Body of pancreas (tissue), 4 donors: ENCODE data around the gene STAT2. TPM values are rescaled to one million over a fixed set of nuclear protein-coding genes. Genes with fewer than 3 reads are reported as not detected.
"Not testable (repeated sequence)": the region's sequence is repeated elsewhere in the genome, so short reads cannot be mapped to it uniquely, and the experiment has no call there.

ENCODE experiments used
- ATAC-seq: fragments of 150-250 bp; one replicate; pipeline ENCODE4 v1.9.1; 2016
- DNase-seq, 4 donors: peaks; one replicate each; pipeline ENCODE4 v3.0.0-alpha.2; 2019
- H3K27ac ChIP-seq, 4 donors: fragments of 200-600 bp; sonication (generic); 1 replicate in 3 of 4; 2 replicates in 1 of 4; pipeline versions ENCODE4 v1.5.1 to v1.6.1; 2016 to 2019; ENCODE audit warnings: mild to moderate bottlenecking in 1 of 4, mixed read lengths in 1 of 4, moderate library complexity in 1 of 4
- H3K27me3 ChIP-seq, 2 donors: fragments of 200-600 bp; sonication (generic); one replicate each; pipeline ENCODE4 v1.6.0; 2016; ENCODE audit warnings: mild to moderate bottlenecking in 1 of 2
- H3K36me3 ChIP-seq, 2 donors: fragments of 200-600 bp; sonication (generic); replicated peaks in 1 of 2; 2 replicates each; pipeline ENCODE4 v1.5.1; 2016; ENCODE audit warnings: low read depth in 2 of 2; ENCODE audit not compliant: insufficient read depth in 1 of 2
- H3K4me1 ChIP-seq: fragments of 200-600 bp; sonication (generic); one replicate; pipeline ENCODE4 v1.6.0; 2016
- H3K4me3 ChIP-seq, 2 donors: fragments of 200-600 bp; sonication (generic); 1 replicate in 1 of 2; 2 replicates in 1 of 2; pipeline ENCODE4 v1.5.1; 2016 to 2019
- H3K9me3 ChIP-seq, 3 donors: fragments of 200-600 bp; sonication (generic); 1 replicate in 2 of 3; 2 replicates in 1 of 3; pipeline ENCODE4 v1.5.1; 2016
- POLR2A ChIP-seq, 3 donors: fragments of 450-650 bp; IDR thresholded peaks; one replicate each; pipeline ENCODE4 v1.6.1; 2016; ENCODE audit warnings: antibody characterized with exemption in 3 of 3, mild to moderate bottlenecking in 2 of 3
- WGBS, 2 donors: methylation state at CpG; one replicate each; pipeline ENCODE4 v1.1.5; 2017; 5-methylcytosine and 5-hydroxymethylcytosine counted together
- intact Hi-C: fragments of 100-400 bp; cut with DNase I; formaldehyde crosslinking; loops from one replicate; pipeline ENCODE4 v1.15.1; 2023
- total RNA-seq, 2 donors: library from RNA; depleted of rRNA; stranded (reverse); fragments of >200 nt; gene quantifications; one replicate each; pipeline ENCODE4 v1.1.0, GENCODE V29; 2016
- TF ChIP-seq, protein P1 (sequence below), 7 experiments: fragments of 450-650 bp in 4 of 7; fragments of 200-600 bp in 3 of 7; sonication (generic) in 3 of 7; IDR thresholded peaks; one replicate each; pipeline ENCODE4 v1.5.1; 2016 to 2019; ENCODE audit warnings: antibody characterized with exemption in 7 of 7

The STAT2 gene
- total RNA-seq, 2 donors from 2014 or later = 65.4 to 106 TPM

DNA sequence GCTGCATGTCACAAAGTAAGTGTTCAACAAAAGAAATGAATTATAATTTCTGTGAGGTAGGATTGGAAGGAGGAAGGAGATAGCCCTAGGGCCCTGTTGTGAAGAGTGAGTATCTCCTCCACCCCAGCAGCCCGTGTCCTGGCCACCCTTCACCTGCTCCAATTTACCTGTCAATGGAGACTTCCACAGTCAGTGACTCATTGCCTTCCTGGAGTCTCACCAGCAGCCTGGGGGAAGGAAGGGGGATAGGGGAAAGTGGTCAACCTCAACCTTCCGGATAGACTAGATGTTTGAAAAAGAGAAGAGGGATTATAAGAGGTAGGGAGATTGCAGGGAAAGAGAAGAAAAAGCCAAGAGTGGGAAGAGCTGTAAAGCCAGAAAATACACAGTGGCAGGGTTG is 9.2 kb downstream of the STAT2 start:
- H3K27me3 ChIP-seq = no peaks in the 10 kb centered on the region
- H3K4me1 ChIP-seq = no peaks in the 10 kb centered on the region
- DNase-seq (no peak), ATAC-seq (no peak)
- H3K4me3 ChIP-seq = no peak overlapping the region
- TF ChIP-seq POLR2A (IDR thresholded peaks at IDR 0.05) = no peak
- TF ChIP-seq, protein P1, sequence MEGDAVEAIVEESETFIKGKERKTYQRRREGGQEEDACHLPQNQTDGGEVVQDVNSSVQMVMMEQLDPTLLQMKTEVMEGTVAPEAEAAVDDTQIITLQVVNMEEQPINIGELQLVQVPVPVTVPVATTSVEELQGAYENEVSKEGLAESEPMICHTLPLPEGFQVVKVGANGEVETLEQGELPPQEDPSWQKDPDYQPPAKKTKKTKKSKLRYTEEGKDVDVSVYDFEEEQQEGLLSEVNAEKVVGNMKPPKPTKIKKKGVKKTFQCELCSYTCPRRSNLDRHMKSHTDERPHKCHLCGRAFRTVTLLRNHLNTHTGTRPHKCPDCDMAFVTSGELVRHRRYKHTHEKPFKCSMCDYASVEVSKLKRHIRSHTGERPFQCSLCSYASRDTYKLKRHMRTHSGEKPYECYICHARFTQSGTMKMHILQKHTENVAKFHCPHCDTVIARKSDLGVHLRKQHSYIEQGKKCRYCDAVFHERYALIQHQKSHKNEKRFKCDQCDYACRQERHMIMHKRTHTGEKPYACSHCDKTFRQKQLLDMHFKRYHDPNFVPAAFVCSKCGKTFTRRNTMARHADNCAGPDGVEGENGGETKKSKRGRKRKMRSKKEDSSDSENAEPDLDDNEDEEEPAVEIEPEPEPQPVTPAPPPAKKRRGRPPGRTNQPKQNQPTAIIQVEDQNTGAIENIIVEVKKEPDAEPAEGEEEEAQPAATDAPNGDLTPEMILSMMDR (IDR thresholded peaks at IDR 0.05) = no peak
- H3K27ac ChIP-seq = no peak overlapping the region
- no peaks in the 10 kb centered on the region for H3K9me3 ChIP-seq
- WGBS, 2 donors = 93 to 95% methylated on average over 2 of the region's 2 CpGs
- intact Hi-C loops = no loop called here
- peaks cover 48 to 67% of the 10 kb centered on the region in 2 donors for H3K36me3 ChIP-seq

DNA sequence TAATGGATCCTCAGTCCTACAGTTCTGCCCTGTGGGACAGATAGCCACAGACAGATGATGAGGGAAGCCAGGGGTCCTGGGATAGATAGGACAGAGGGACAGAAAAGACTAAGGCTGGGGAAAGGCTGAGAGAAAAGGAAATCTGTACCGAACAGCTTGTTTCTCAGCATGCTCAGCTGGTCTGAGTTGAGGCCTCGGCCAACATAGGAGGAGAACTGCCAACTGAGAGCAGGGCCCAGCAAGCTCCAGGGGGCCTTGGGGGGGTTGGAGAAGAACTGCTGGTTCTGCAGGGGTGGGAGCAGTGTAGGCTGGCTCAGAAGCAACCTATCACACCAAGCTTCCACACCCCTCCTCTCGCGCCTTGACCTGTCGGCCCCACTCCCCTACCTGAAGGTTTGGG is 11.1 kb downstream of the STAT2 start:
- H3K4me3 ChIP-seq = no peak overlapping the region
- no peaks in the 10 kb centered on the region for H3K27me3 ChIP-seq
- intact Hi-C loops = no loop called here
- WGBS, 2 donors = 92 to 98% methylated on average over 5 of the region's 5 CpGs
- ATAC-seq (no peak), DNase-seq (no peak)
- H3K9me3 ChIP-seq = no peaks in the 10 kb centered on the region
- peaks cover 41 to 56% of the 10 kb centered on the region in 2 donors for H3K36me3 ChIP-seq
- no peaks in the 10 kb centered on the region for H3K4me1 ChIP-seq
- no peak overlapping the region for H3K27ac ChIP-seq
- TF ChIP-seq, protein P1 (IDR thresholded peaks at IDR 0.05) = no peak
- TF ChIP-seq POLR2A (IDR thresholded peaks at IDR 0.05) = no peak

DNA sequence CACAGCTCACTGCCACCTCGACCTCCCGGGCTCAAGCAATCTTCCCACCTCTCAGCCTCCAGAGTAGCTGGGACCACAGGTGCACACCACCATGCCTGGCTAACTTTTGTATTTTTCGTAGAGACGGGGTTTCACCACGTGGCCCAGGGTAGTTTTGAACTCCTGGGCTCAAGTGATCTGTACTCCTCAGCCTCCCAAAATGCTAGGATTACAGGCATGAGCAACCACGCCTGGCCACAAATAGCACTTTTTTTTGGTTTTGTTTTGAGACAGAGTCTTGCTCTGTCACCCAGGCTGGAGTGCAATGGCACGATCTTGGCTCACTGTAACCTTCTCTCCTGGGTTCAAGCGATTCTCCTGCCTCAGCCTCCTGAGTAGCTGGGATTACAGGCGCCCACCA is 12.7 kb downstream of the STAT2 start:
- WGBS, 2 donors = 85 to 90% methylated on average over 9 of the region's 9 CpGs
- H3K27ac ChIP-seq, H3K9me3 ChIP-seq, H3K4me3 ChIP-seq, intact Hi-C loops, H3K27me3 ChIP-seq, ATAC-seq, DNase-seq, H3K4me1 ChIP-seq: not testable (repeated sequence)
- peaks cover 47 to 56% of the 10 kb centered on the region in 2 donors for H3K36me3 ChIP-seq

DNA sequence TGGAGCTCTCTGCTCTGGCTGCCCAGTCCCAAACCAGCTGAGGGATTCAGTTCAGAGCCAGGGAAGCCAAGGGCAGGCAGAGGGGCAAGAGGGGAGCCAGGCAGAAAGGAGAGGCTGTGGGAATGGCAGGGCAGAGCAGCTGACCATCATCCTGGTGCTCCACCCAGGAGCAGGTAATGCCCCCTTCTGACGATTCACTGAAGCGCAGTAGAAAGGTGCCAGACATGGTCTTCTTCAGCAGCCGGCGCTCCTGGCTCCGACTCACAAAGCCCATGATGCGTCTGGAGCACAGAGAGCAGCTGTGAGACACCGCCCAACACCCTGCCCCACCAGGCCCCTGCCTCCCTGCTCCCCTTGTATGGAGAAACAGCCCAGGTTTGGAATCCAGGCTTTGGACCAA is 13.2 kb downstream of the STAT2 start:
- no peak overlapping the region for H3K4me3 ChIP-seq
- ATAC-seq (peak; percentile 38), DNase-seq (peak in 1 of 4 donors; percentile 17)
- TF ChIP-seq, protein P1 (IDR thresholded peaks at IDR 0.05) = no peak
- TF ChIP-seq POLR2A (IDR thresholded peaks at IDR 0.05) = no peak
- H3K4me1 ChIP-seq = no peaks in the 10 kb centered on the region
- no peak overlapping the region for H3K27ac ChIP-seq
- H3K36me3 ChIP-seq = peaks cover 46 to 55% of the 10 kb centered on the region in 2 donors
- H3K27me3 ChIP-seq = no peaks in the 10 kb centered on the region
- WGBS, 2 donors = 74 to 90% methylated on average over 5 to 7 of the region's 7 CpGs
- no peaks in the 10 kb centered on the region for H3K9me3 ChIP-seq
- intact Hi-C loops = no loop called here

DNA sequence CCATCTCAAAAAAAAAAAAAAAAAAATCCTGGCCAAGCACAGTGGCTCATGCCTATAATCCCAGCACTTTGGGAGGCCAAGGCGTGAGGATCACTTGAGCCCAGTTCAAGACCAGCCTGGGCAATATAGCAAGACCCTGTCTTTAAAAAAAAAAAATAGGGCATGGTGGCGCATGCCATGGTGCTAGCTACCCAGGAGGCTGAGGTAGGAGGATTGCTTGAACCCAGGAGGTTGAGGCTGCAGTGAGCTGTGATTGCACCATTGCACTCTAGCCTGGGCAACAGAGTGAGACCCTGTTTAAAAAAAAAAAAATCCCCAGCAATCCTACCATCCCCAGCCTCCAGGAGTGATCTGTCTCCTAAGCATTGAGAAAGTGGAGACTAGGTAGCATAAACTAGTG is 17.6 kb downstream of the STAT2 start:
- intact Hi-C loops, H3K27ac ChIP-seq, H3K9me3 ChIP-seq, H3K4me3 ChIP-seq, ATAC-seq, H3K27me3 ChIP-seq, DNase-seq, H3K4me1 ChIP-seq: not testable (repeated sequence)
- H3K36me3 ChIP-seq = peaks cover 11 to 21% of the 10 kb centered on the region in 2 donors
- WGBS, 2 donors = 97 to 100% methylated on average over 2 of the region's 2 CpGs

DNA sequence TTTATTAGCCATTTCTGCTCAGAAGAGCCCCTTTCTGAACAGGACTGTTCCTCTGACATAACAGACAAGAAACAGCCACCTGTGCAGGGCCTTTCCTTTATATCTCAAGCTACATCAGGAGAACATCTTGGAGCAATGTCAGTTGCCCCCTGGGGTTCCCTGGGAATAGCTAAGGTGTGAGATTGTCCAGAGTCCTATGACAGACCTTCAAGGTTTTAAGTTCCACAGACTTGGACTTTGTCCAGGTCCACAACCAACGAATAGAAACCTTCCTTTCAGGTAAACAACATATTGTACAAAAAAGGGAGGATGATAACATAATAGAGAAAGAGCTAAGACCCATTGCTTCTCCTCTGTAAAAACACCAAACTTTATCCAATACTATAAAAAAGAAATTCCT is 18.3 kb downstream of the STAT2 start:
- intact Hi-C loops = no loop called here
- H3K4me3 ChIP-seq = no peak overlapping the region
- no peak for DNase-seq
- TF ChIP-seq POLR2A (IDR thresholded peaks at IDR 0.05) = no peak
- TF ChIP-seq, protein P1 (IDR thresholded peaks at IDR 0.05) = no peak
- ATAC-seq = no peak
- no peaks in the 10 kb centered on the region for H3K9me3 ChIP-seq
- peaks cover 9 to 16% of the 10 kb centered on the region in 2 donors for H3K36me3 ChIP-seq
- H3K27ac ChIP-seq = no peak overlapping the region
- H3K27me3 ChIP-seq = no peaks in the 10 kb centered on the region
- H3K4me1 ChIP-seq = no peaks in the 10 kb centered on the region
- WGBS, 2 donors = 8 to 9% methylated on average over 1 of the region's 1 CpG
